Measurements from ENCODE around the gene SLC6A16.
A peak's percentile ranks its signal among the peaks of the same experiment; 100 is the strongest.

DNA sequence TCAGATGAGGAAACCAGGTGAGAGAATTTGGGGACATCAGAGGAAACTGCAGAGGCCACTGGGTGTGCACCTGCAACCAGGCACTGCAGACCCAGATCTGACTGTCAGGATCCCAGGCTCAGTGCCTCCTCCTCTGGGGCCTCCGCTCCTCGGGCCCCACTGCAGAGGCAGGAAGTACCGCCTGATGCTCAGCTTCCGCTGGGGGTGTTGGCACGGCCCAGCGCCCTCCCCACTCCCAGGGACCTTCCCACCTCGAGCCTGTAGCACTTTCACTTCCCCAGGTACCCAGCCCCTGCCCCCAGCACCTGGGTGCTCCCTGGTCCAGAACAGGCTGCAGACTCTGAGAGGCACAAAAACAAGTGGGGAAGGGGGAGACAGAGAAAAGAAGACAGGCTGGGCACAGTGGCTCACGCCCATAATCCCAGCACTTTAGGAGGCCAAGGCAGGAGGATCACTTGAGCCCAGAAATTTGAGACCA is 8.9 kb upstream of the SLC6A16 start:
- TF ChIP-seq, protein P1, sequence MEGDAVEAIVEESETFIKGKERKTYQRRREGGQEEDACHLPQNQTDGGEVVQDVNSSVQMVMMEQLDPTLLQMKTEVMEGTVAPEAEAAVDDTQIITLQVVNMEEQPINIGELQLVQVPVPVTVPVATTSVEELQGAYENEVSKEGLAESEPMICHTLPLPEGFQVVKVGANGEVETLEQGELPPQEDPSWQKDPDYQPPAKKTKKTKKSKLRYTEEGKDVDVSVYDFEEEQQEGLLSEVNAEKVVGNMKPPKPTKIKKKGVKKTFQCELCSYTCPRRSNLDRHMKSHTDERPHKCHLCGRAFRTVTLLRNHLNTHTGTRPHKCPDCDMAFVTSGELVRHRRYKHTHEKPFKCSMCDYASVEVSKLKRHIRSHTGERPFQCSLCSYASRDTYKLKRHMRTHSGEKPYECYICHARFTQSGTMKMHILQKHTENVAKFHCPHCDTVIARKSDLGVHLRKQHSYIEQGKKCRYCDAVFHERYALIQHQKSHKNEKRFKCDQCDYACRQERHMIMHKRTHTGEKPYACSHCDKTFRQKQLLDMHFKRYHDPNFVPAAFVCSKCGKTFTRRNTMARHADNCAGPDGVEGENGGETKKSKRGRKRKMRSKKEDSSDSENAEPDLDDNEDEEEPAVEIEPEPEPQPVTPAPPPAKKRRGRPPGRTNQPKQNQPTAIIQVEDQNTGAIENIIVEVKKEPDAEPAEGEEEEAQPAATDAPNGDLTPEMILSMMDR (IDR thresholded peaks at IDR 0.05) = no peak
- TF ChIP-seq POLR2A (IDR thresholded peaks at IDR 0.05) (no peak), POLR2AphosphoS5 (IDR thresholded peaks at IDR 0.05) (peak in 1 of 3 donors; percentile 13), EP300 (IDR thresholded peaks at IDR 0.05) (no peak)
